Activated naive CD8-positive, alpha-beta T cell treated with anti-CD3 and anti-CD28 coated beads for 36 hours (primary cell): Measurements from ENCODE around the gene ANGPTL3. TPM values are rescaled to one million over a fixed set of nuclear protein-coding genes. Genes with fewer than 3 reads are reported as not detected.
"Not testable (repeated sequence)": the region's sequence is repeated elsewhere in the genome, so short reads cannot be mapped to it uniquely, and the experiment has no call there.

Experiments used
- DNase-seq: peaks from one replicate; pipeline ENCODE4 v3.0.0; 2021
- H3K27ac Mint-ChIP-seq: one replicate; pipeline ENCODE4 v1.8.0; 2022; ENCODE audit warnings: mild to moderate bottlenecking, moderate library complexity, mixed read lengths
- H3K27me3 Mint-ChIP-seq: one replicate; pipeline ENCODE4 v1.8.0; 2022; ENCODE audit warnings: mild to moderate bottlenecking, mixed read lengths
- H3K36me3 Mint-ChIP-seq: one replicate; pipeline ENCODE4 v1.8.0; 2021; ENCODE audit warnings: mild to moderate bottlenecking, mixed read lengths
- H3K4me1 Mint-ChIP-seq: one replicate; pipeline ENCODE4 v1.8.0; 2021; ENCODE audit warnings: mixed read lengths
- H3K4me3 Mint-ChIP-seq: one replicate; pipeline ENCODE4 v1.8.0; 2022; ENCODE audit warnings: mild to moderate bottlenecking, moderate library complexity, mixed read lengths
- H3K9me3 Mint-ChIP-seq: one replicate; pipeline ENCODE4 v1.8.0; 2022; ENCODE audit warnings: mixed read lengths
- total RNA-seq, 2 experiments: library from RNA; stranded (reverse); gene quantifications; one replicate each; pipeline ENCODE4 v1.2.3, GENCODE V29; 2021

The ANGPTL3 gene
- total RNA-seq, 2 experiments from 2014 or later, result not detected

DNA sequence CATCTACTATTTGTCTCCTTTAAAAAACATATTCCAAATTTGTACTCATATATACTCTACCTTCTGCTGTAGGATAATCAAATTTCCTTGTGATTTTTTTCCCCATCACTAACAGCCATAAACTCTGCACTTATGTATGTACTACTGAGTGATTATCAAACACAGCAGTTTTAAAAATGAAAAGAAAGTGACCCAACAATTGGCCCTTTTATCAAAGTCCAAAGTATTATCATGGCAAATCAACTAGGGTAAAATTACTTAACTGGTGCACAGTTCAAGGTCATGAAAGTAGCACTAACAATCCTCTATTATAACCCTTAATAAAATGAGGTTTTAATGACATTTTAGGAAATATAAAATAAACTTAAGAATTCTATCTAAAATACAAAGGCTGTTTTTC lies 11.6 kb downstream of the ANGPTL3 start:
- Mint-ChIP-seq H3K4me1 (peaks cover 1% of the 10 kb centered on the region), H3K27me3 (no peaks in the 10 kb centered on the region), H3K9me3 (no peaks in the 10 kb centered on the region), H3K36me3 (peaks cover 3% of the 10 kb centered on the region), H3K4me3 (no peak overlapping the region), H3K27ac (no peak overlapping the region)
- DNase-seq, result no peak

DNA sequence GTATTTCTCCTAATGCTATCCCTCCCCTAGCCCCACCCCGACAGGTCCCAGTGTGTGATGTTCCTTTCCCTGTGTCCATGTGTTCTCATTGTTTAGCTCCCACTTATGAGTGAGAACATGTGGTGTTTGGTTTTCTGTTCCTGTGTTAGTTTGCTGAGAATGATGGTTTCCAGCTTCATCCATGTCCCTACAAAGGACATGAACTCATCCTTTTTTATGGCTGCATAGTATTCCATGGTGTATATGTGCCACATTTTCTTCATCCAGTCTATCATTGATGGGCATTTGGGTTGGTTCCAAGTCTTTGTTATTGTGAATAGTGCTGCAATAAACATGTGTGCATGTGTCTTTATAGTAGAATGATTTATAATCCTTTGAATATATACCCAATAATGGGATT lies 13.3 kb downstream of the ANGPTL3 start:
- not testable (repeated sequence) for H3K27me3 Mint-ChIP-seq

DNA sequence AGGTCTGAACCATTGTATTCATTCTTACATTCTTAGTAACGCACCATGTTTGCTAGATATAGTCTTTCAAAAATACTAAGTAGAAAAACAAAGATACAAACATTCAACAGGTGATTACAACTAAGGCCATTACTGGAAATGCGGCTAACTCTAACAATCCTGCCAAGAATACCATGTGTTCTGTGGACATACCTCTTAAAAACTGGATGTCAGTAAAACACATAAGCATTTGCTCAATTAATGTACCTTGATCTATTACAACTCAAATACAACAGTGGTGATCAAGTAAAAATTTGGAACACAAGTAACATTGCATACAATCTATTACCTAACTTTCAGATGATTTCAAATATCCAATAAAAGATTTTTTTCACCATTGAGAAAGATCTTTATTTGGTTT lies 15.4 kb downstream of the ANGPTL3 start:
- H3K27me3 Mint-ChIP-seq, result no peaks in the 10 kb centered on the region
- H3K4me1 Mint-ChIP-seq, result peaks cover 1% of the 10 kb centered on the region
- no peak overlapping the region for H3K4me3 Mint-ChIP-seq
- peaks cover 3% of the 10 kb centered on the region for H3K36me3 Mint-ChIP-seq
- DNase-seq, result no peak
- H3K9me3 Mint-ChIP-seq, result no peaks in the 10 kb centered on the region
- H3K27ac Mint-ChIP-seq, result no peak overlapping the region

More for the DNA sequence above, 13.3 kb downstream of the ANGPTL3 start:
- not testable (repeated sequence) for H3K4me1 Mint-ChIP-seq, H3K9me3 Mint-ChIP-seq, DNase-seq, H3K36me3 Mint-ChIP-seq, H3K4me3 Mint-ChIP-seq, H3K27ac Mint-ChIP-seq

DNA sequence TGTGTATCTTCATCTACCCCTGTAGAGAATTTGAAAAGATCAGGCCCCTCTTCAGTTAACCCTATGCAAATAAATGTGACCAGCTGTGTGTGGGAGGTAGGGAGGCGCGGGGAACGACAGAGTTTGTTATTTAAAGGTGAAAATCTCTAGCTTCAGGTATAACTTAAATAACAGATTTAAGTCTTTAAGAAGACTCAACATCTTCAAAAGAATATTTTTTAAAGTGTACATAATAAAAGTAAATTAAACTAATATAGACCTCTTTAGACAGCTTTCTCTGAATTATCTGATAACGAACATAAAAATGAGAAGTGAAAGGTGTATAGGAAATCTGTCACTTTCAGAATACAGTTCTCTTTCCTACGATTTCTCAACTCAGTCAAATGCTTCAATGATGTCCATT lies 16.0 kb downstream of the ANGPTL3 start:
- H3K9me3 Mint-ChIP-seq, result no peaks in the 10 kb centered on the region
- DNase-seq, result no peak
- H3K27ac Mint-ChIP-seq, result no peak overlapping the region
- H3K36me3 Mint-ChIP-seq, result peaks cover 3% of the 10 kb centered on the region
- H3K4me1 Mint-ChIP-seq, result peaks cover 1% of the 10 kb centered on the region
- H3K4me3 Mint-ChIP-seq, result no peak overlapping the region
- no peaks in the 10 kb centered on the region for H3K27me3 Mint-ChIP-seq

DNA sequence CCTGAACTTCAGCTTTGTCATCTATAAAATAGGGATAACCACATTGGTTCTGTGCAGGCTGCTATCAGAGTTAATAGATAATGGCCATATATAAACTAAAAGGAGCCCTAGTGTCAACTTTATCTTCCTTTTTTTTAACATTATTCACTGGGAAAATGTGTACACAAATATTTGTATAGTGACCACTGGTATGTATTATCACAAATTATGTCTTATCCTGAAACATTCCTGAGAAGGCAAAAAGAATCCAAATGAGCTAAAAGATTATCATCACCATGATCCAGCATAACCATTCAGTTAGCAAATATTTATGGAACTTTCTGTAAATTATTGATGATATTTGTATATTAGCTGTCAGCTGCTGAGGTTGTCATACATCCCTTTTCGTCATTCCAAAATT lies 16.6 kb downstream of the ANGPTL3 start:
- Mint-ChIP-seq H3K27me3 (no peaks in the 10 kb centered on the region), H3K27ac (no peak overlapping the region), H3K9me3 (no peaks in the 10 kb centered on the region), H3K4me3 (no peak overlapping the region), H3K4me1 (peaks cover 1% of the 10 kb centered on the region), H3K36me3 (peaks cover 3% of the 10 kb centered on the region)
- no peak for DNase-seq

DNA sequence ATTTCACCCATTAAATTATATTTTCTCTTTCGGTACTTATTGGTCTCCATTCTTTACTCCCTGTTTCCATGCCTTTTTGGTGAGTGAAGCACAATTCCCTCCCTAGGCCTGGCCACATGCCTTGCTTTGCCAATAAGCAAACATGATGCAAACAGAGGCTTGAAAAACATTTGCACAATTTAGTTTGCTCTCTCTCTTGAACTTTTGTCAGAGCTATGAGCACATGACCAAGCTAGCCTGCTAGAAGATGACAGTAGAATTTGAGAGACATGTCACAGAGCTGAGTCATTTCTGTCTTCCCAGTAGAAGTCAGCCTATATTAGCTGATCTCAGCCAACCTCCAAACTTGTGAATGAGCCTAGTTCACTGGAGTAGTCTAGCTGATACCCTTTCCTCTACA lies 24.6 kb downstream of the ANGPTL3 start:
- no peaks in the 10 kb centered on the region for H3K27me3 Mint-ChIP-seq
- H3K4me3 Mint-ChIP-seq, result no peak overlapping the region
- no peak overlapping the region for H3K27ac Mint-ChIP-seq
- H3K36me3 Mint-ChIP-seq, result peaks cover 2% of the 10 kb centered on the region
- H3K4me1 Mint-ChIP-seq, result peaks cover 6% of the 10 kb centered on the region
- H3K9me3 Mint-ChIP-seq, result no peaks in the 10 kb centered on the region
- DNase-seq, result no peak

DNA sequence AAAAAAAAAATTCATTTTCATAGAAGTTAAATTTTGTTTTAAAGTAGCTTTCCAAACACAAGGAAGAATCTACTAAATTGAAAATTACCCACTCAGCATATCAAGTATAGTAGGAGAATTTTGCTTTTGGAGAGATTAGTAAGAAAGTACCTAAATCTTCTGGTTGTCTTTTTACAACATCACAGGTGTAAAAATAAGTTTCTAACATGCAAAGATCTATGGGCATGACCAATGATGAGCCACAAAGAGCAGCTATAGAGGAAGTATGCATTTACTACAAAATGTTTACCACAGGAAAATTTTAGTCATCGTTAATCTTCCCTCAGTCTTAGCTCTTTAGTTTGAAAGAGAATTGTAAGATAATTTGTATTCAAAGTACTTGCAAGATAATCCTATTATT lies 28.1 kb downstream of the ANGPTL3 start:
- Mint-ChIP-seq H3K4me3 (no peak overlapping the region), H3K36me3 (peaks cover 2% of the 10 kb centered on the region), H3K27me3 (no peaks in the 10 kb centered on the region), H3K9me3 (no peaks in the 10 kb centered on the region), H3K4me1 (peaks cover 6% of the 10 kb centered on the region), H3K27ac (peak overlapping the region; percentile 8)
- DNase-seq, result no peak

DNA sequence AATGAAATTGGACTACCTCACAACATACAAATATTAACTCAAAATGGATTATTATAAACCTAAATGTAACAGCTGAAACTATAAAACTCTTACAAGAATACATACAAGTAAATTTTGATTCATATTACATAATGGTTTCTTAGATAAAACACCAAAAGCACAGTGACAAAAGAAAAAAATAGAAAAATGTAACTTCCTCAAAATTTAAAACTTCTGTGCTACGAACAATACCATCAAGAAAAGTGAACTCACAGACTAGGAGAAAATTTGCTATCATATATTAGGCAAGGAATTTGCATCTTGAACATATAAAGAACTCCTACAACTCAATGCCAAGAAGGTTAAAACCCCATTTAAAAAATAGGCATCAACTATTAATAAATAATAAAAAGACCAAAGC lies 31.2 kb downstream of the ANGPTL3 start:
- DNase-seq, result no peak
- H3K27ac Mint-ChIP-seq, result no peak overlapping the region
- no peak overlapping the region for H3K4me3 Mint-ChIP-seq
- peaks cover 8% of the 10 kb centered on the region for H3K36me3 Mint-ChIP-seq
- H3K27me3 Mint-ChIP-seq, result no peaks in the 10 kb centered on the region
- H3K9me3 Mint-ChIP-seq, result peaks cover 2% of the 10 kb centered on the region
- H3K4me1 Mint-ChIP-seq, result peaks cover 3% of the 10 kb centered on the region

DNA sequence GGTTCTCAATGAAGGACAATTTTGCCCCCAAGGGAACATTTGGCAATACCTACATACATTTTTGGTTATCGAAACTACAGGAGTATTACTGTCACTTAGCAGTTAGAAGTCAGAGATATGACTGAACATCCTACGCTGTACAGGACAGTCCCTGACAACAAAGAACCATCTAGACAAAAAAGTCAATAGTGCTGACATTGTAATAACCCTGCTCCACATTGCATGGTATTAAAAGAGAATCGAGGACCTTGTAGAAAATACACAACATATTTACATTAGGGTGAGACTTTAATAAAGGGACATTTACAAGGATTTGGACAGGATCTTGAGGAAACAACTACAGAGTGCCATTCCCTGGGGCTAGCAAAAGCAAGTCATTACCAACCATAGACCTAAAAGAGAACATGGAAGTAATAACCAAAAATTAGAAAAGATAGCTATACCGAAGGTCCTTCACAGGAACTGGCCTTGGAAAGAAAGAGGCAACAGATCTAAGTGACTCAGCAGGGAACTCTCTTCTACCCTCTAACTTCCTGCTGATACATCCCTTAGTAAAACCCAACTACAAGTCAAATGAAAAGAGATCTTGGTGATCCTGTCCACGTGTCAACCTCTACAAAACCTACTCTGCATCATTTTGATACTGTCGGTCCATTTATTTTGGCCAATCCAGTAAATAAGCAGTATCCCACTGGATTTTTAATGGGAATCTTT lies 40.2 kb downstream of the ANGPTL3 start:
- peaks cover 11% of the 10 kb centered on the region for H3K36me3 Mint-ChIP-seq
- peaks cover 3% of the 10 kb centered on the region for H3K9me3 Mint-ChIP-seq
- no peaks in the 10 kb centered on the region for H3K27me3 Mint-ChIP-seq
- no peak overlapping the region for H3K4me3 Mint-ChIP-seq
- no peak for DNase-seq
- H3K4me1 Mint-ChIP-seq, result no peaks in the 10 kb centered on the region
- no peak overlapping the region for H3K27ac Mint-ChIP-seq

DNA sequence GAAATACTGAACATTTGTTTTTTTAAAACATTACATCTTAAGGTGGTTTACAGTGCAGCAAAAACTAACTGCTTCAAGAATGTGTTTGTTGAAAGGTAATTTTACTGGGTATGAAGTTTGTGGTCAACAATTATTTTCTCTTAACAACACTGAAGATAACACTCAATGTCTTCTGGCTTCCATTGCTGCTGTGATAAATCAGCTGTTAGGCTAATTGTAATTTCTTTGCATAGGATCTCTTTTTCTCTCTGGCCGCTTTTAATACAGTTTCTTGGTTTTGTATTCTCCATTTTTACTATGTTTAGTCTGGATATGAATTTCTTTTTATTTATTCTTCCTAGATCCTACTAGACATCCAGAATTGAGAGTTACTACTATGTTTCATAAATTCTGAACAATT lies 46.0 kb downstream of the ANGPTL3 start:
- no peak overlapping the region for H3K4me3 Mint-ChIP-seq
- no peaks in the 10 kb centered on the region for H3K9me3 Mint-ChIP-seq
- H3K4me1 Mint-ChIP-seq, result no peaks in the 10 kb centered on the region
- H3K27me3 Mint-ChIP-seq, result no peaks in the 10 kb centered on the region
- H3K27ac Mint-ChIP-seq, result no peak overlapping the region
- H3K36me3 Mint-ChIP-seq, result peaks cover 18% of the 10 kb centered on the region
- DNase-seq, result no peak

DNA sequence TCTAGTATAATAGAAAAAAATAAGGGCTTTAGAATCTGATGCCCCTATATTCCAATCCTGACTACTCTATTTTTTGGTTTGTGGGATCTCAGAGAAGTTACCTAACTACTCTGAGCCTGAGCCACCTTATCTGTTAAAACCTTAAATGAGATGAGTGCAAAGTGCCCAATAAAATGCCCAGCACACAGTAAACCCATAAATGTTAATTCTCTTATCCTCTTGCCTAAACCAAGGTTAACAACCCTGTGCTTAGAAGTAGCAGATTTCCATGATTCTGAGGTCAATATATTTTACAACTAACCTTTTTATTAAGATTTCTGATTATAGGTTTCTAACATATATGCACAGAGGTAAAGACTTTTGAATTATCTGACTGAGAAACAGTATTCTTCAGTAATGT lies 55.1 kb downstream of the ANGPTL3 start:
- Mint-ChIP-seq H3K9me3 (no peaks in the 10 kb centered on the region), H3K4me1 (no peaks in the 10 kb centered on the region), H3K36me3 (peaks cover 8% of the 10 kb centered on the region), H3K27ac (no peak overlapping the region), H3K4me3 (no peak overlapping the region), H3K27me3 (no peaks in the 10 kb centered on the region)
- DNase-seq, result no peak

DNA sequence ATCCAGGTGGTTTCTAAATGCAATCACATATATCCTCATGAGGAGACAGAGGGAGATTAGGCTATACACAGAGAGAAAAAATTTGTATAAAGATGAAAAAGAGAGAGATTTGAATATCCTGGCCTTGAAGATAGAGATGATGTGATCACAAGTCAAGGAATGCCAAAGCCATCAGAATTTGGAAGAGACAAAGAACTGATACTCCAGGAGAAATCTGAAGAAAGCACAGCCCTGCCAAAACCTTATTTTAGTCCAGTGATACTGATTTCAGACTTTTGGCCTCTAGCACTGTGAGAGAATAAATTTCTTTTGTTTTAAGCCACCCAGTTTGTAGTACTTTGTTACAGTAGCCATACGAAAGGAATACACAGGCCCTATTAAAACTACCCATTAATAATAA lies 57.4 kb downstream of the ANGPTL3 start:
- H3K4me1 Mint-ChIP-seq, result no peaks in the 10 kb centered on the region
- no peak for DNase-seq
- peaks cover 8% of the 10 kb centered on the region for H3K36me3 Mint-ChIP-seq
- no peaks in the 10 kb centered on the region for H3K9me3 Mint-ChIP-seq
- H3K4me3 Mint-ChIP-seq, result no peak overlapping the region
- no peaks in the 10 kb centered on the region for H3K27me3 Mint-ChIP-seq
- H3K27ac Mint-ChIP-seq, result no peak overlapping the region

Other genes starting within 250 kb of the ANGPTL3 start
- 100 to 1,000 TPM; 108 TPM for gene USP1, start 160.5 kb upstream of the ANGPTL3 start, total RNA-seq
- 10 to 100 TPM; 12.7 to 13.9 TPM for gene DOCK7, start 90.9 kb downstream of the ANGPTL3 start, total RNA-seq
- 10 to 100 TPM; 17.7 to 18.2 TPM for gene ATG4C, start 186.6 kb downstream of the ANGPTL3 start, total RNA-seq